GM12801 (cell line): Measurements from ENCODE around the gene TRPC6.

Experiments
- TF ChIP-seq, protein P1 (sequence below): IDR thresholded peaks from one replicate; pipeline ENCODE4 v1.5.1; 2011; ENCODE audit warnings: control low read depth; ENCODE audit not compliant: insufficient read length; ENCODE audit errors: extremely low read depth

The TRPC6 gene

DNA sequence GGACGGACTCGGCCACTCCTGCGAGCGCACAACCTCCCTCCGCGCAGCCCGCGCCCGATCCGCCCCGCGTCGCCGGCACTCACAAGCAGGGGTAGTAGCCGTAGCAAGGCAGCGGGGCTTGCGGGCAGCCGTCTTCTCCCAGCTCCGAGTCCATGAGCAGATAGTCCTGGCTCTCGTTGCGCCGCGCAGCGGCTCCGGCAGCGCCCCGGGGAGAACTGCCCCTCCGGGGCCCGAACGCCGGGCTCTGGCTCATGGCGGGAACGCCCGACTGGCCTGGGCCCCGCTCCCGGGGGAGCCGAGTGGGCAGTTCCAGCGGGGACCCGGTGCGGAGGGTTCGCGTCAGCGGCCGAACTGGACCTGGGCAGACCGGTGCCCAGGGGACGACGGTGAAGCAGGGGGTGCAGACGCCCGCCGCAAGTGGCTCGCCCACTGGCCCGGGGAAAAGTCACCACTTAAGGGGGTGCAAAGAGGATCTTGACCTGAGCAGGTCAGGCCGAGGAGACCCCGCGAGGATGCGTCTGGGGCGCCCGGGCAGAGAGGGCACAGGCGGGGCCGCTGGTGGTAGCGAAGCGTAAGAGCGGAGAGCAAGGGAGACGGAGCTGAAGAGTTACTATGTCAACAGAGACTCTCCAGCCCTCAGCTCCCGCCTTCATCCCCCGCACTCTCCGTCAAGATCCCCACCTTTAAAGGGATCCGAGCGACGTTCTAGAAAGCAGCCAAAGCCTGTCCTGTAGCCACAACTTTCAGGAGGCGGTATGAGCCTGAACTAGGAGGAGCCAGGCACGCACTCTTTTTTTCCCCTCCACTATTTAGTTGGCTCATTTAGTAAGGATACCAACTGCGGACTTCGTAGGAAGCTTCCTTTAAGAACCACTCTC is at the start of gene TRPC6:
Gene TRPC6 (minus strand): TSS at position 757 of the 878 bp plus-strand sequence. CDS start 504 bp downstream, at position 253.
- TF ChIP-seq, protein P1, sequence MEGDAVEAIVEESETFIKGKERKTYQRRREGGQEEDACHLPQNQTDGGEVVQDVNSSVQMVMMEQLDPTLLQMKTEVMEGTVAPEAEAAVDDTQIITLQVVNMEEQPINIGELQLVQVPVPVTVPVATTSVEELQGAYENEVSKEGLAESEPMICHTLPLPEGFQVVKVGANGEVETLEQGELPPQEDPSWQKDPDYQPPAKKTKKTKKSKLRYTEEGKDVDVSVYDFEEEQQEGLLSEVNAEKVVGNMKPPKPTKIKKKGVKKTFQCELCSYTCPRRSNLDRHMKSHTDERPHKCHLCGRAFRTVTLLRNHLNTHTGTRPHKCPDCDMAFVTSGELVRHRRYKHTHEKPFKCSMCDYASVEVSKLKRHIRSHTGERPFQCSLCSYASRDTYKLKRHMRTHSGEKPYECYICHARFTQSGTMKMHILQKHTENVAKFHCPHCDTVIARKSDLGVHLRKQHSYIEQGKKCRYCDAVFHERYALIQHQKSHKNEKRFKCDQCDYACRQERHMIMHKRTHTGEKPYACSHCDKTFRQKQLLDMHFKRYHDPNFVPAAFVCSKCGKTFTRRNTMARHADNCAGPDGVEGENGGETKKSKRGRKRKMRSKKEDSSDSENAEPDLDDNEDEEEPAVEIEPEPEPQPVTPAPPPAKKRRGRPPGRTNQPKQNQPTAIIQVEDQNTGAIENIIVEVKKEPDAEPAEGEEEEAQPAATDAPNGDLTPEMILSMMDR = no peak

DNA sequence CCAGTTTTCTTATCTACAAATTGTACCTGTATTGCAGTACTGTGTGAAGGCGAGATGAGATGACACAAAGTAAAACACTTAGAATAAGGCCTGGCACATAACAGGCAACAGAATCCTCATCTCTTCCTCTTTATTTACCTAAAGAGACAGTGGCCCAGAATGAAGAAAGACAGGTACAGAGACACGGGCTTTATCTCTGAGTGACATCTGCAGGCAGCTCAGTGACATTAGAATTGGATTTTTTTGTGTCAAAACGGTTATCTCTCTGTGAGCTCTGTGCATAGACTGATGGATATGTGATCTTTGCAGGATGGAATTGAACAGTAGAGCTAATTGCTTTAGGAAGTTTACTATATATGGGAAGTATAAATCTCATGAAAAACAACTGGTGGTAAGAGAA is 36.2 kb upstream of the TRPC6 start:
- TF ChIP-seq, protein P1 = no peak

DNA sequence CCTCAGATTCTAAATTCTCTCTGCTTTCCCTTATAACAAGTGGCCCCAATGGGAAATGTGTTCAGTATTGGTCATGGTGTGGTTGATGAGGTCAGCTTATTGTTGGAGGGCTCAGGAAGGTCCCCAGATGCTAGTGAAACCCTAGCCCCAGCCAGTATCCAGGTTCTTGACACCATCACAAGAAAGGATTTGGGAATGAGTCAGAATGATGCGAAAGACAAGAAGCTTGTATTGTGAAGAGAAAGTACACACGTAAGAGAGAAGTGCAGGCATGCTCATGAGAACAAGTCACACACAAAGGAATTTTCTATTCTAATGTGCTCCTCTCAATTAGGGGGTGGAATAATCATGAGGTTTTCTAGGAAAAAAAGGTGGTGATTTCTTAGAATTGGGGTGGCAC is 34.9 kb upstream of the TRPC6 start:
- TF ChIP-seq, protein P1 = no peak

DNA sequence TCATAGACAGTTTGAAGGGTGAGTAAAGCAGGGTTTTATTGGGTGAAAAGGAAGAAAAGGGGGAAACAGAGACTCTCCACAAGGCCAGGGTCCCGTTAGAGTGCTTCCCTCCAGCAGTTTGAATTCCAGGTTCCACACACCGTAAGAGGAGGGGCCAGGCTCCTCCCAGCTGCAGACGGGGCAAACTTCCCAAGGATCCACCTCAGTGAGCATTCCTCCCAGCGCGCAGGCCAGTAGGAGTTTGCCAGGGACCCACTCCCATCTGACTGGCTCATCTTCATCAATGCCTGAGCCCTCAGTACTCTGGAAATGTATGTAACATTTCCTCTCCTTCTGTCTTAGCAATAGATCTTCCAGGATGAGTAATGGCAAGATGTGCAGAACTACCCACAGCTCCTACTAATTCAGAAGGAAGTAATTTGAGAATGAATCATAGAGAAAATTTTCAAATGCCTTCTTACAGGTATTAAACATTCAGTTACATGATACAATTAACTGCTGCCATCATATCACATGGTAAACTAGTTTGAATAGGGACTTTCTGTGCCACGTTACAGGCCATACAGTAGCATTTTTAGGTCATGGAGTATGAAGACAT is 34.0 kb upstream of the TRPC6 start:
- TF ChIP-seq, protein P1 = no peak

DNA sequence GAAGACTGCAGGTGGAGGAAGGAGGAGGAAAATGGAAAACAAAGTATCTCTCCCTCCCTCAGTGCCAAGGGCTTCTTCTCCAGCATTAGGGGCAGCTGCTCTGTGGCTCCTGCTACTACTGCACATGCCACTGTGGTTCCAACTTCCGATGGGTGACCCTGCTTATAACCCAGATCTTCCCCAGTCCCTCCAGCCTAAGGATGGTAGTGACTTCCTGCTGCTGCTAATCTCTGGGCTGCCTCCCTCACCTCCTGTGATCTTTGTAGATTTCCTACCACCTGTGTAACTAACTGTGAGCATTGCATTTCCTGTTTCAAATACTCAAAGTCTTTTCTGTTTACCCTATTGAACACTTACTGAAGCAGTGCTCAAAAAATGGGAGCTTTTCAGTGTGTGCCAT is 28.7 kb upstream of the TRPC6 start:
- TF ChIP-seq, protein P1 = no peak

DNA sequence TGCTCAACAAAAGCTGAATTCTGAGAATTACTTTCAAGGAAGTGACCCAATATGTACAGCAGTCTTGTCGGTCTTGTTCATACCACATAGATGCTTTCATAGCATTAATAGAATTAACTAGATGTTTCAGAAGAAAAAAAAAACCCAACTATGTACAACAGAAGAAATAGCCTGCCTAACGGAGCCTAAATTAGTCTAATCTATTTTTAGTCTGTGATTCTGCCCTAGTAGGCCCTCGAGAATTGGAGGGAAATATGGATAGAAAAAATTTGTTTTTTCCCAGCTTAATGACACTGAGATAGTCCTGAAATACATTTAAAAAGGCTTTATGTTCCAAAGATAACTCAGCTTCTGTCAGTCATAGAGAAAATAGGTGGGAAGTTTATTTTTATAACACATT is 17.1 kb upstream of the TRPC6 start:
- TF ChIP-seq, protein P1 = no peak

DNA sequence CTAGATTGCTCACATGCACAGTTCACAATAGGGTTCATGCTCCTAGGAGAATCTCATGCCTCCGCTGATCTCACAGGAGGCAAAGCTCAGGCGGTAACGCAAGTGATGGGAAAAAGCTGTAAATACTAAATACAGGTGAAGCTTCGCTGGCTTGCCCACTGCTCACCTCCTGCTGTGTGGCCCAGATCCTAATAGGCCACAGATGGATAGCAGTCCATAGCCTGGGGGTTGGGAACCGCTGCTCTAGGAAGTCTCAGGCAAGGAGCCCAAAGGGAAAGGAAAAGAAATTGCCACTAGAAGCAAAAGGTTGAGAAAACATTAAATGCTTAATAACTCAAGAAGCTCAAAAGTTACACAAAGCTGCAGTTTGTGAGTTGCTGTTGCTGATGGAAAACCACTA is 3.2 kb upstream of the TRPC6 start:
- TF ChIP-seq, protein P1 = no peak
